GM19025 (cell line): ENCODE results near the gene KLF16.
A peak's percentile ranks its signal among the peaks of the same experiment; 100 is the strongest.

ENCODE experiments used
- ATAC-seq: cut with Tn5 transposase; IDR thresholded peaks from one replicate; pipeline ENCODE4 v1.9.1; 2021; ENCODE audit warnings: mild to moderate bottlenecking, low read depth, moderate library complexity; ENCODE audit not compliant: unreplicated experiment

The KLF16 gene

DNA sequence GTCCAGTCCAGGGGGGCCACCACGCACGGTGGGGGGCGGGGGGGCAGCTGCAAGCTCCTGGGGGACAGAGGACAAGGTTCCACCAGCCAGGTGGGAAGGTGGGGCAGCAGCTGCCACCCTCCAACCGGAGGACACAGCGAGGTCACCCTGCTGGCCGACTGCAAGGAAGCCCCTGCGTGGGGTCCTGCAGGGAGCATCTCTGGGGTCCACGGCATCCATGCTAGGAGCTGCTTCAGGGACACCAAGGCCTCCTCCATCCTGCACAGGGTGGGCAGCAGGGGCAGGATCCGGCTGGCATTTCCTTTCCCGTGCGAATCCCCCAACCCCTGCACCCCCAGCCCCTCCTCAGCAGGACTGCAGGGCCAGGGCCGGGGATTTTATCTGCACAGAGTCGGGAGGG is 8.3 kb upstream of the KLF16 start:
- ATAC-seq: no peak

DNA sequence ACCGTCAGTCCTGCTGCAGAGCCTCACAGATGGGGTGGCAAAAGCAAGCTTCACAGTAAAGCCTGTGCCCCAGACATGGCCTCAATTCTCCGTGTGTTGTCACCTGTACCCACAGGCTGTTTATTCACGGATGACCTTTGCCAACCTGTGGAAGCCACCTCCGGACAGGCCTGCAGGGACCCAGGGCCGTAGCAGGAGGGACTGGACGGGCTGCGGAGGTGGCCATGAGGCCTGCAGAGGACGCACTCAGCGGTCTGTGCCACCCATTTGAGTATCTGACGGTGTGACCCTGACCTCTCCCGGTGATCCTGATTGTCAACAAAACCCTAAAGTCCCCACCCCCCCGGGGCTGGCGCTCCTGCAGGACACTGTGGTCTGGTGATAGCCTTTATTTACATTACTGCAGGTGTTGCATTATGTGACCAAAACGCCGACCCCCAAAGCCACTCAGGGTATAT is 7.8 kb upstream of the KLF16 start:
- no peak for ATAC-seq

DNA sequence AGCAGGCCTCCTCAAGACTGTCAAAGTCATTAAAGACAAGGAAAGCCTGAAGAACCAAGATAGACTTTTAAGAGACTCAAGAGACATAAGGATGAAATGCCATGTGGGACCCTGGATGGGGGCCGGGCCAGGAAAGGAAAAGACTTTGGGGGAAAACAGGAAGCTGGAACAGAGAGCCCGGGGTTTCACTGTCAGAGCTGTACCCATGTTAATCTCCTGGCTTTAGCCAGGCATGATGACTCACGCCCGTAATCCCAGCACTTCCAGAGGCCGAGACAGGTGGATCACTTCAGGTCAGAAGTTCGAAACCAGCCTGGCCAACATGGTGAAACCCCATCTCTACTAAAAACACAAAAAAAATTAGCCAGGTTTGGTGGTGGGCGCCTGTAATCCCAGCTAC is 5.6 kb upstream of the KLF16 start:
- no peak for ATAC-seq

DNA sequence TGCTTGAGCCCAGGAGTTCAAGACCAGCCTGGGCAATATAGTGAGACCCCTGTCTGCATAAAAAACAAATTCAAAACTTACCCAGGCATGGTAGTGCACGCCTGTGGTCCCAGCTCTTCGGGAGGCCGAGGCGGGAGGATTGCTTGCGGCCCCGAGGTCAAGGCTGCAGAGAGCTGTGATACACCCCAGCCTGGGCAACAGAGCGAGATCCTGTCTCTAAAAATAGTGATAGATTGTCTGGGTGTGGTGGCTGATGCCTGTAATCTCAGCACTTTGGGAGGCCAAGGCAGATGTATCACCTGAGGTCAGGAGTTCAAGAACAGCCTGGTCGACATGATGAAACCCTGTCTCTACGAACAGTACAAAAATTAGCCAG is 4.0 kb upstream of the KLF16 start:
- ATAC-seq: no peak

DNA sequence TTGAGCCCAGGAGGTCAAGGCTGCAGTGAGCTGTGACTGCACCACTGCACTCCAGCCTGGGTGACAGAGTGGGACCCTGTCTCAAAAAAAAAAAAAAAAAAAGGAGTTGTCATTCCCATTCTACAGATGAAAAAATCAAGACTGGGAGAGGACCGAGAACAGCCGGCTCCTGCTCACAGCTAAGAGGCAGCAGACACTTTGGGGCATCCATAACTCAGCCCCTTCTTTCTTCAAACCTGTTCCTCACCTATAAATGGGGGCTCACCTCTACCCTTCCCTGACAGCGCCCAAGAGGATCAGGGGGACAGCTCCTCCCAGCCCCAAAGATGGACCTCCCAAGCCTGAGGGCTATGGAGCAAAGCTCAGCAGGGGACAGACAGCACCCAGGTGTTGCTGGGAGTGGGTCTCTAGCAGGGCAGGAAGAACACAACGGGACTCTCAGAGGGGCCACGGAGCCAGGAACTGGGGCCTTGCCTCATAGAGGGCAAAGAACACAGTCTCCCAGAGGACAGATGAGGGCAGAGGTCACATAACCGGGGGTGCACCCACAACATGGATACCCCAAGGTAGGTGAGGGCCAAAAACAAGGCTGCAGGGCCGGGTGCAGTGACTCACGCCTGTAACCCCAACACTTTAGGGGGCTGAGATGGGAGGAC is 3.4 kb upstream of the KLF16 start:
- no peak for ATAC-seq

DNA sequence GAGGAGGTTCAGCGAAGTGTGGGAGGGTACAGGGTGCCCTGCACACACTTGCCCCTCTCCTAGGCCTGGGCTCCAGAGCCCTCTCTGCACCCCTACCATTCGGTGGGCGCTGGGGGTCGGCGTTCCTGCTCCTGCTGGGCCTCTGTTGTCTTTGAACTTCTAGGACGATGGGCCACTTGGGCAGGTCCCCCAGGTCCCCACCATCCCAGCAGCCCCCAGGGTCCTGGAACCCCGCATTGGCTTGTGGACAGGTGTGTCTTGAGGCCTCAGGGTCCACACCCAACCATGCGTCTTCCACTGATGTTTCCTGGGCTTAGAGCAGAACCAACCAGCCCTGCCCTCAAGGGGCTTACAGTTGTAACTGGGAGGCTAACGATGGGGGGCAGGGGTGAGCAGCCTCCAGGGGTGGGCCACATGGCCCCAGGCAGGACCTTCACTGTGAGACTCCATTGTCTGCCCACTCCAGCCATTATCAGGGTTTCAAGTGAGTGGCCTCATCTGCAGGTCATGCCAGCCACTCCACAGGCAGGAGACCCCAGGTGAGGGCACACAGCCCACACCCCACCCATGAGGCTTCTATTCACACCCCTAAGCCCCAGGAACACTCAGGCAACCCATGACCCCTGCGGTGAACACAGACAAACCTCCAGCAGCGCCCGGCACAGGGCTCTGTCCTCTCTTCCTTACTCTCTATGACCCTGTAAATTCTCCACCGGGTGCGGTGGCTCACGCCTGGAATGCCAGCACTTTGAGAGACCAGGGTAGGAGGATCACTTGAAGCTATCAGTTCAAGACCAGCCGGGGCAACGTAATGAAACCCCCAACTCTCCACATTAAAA is 2.0 kb upstream of the KLF16 start:
- ATAC-seq: no peak

DNA sequence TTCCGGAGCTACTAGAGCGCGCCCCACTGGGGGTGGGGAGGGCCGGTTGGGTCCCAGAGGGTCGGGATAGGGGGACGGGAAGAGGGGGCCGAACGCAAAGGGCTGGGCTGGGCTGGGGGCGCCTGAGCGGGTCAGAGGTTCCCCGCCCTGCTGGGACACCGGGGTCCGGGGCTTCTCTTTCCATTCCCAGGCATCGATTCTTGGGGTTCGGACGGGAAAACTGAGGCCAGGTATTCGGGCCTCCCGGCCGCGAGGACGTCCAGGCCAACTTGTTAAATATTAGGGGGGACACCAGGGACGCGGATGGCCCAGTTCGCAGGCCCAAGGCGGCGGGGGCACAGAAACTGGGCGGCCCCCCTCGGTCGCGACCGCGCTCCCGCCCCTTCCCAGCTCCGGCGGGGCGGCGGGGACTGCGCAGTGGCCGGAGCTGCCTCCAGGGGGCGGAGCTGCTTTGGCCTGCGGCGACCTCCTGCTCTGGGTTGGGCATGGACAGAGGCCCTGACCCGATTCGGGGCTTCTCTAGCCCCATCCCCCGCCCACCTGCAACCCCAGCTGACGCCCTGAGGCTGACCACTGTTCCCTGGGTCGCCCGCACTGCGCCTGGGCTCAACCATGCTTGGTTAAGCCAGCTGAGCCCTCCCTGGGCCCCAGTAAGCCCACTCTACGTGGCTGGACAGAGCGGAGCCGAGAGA is 1.2 kb upstream of the KLF16 start:
- ATAC-seq: no peak

DNA sequence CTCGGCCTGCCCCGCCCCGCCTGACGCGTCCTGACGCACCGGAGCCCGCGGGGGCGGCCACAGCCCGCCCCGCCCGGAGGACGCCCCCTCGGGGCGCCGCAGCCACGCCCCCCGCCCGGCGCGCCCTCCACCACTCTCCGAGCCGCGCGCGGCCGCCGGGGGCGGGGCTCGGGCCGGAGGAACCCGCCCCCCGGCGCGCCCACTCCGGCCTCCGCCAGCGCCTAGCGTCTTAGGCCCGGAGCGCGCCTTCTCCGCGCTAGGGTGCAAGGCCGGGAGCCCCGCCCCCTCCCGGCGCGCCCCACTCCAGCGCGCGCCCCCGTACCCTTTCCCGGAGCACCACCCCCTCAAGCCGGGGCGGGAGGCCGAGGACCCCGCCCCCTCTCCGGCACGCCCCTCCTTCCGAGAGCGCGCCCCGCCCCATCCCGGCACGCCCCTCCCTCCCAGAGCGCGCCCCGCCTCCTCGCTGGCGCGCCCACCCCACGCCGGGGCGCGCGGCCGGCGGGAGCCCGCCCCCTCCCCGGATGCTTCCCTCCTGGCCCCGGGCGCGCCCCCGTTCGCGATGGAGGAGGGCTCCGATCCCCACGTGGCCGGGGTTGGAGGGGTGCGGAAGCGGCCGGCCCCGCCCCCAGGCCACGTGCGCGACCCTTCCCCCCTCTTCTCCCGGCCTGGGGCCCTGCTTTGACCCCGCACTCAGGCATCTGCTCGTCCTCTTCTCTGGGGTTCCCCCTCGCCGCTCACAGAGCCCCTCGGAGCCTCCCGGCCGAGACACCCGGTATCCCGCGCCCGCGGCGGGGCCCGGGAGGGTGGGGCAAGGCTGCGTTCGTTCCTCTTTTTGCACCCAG is 480 bp upstream of the KLF16 start:
- ATAC-seq: peak; percentile 56

DNA sequence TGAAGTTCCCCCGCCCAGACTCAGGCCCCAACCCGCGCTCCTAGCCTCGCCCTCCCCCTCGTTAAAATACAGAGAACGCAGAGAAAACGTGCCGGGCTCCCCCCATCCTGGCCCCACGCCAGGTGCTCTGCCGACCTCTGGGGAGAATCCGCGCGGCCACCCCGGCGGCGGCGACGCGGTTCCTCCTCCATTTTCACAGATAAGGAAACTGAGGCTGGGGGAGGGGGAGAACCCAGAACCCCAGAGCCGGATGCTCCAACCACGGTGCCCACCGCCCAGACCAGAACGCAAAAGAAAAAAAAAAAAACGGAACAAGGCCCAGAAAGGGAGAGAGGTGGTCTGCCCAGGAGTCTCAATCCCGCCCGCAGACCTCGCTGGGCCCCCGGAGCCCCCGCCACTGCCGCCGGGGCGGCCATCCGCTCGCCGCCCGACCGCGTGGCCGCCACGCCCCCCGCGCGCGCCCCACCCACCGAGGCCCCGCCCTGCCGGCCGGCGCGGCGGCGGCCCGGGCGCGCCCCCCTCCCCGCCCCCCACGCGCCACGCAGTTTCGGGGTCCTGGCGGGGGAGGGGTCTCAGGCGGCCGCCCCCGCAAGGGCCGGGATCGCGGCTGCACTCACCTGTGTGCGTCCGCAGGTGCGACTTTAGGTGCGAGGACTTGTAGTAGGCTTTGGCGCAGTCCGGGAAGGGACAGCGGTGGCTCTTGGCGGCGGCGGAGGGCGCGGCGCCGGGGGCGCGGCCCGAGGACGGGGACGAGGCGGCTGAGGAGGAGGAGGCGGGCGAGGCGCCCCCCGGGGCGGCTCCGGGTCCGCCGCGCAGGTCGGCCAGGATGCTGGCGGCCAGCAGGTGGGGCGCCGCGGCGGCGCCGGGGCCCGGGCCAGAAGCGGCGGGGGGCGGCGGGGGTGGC is 703 bp downstream of the KLF16 start:
- peak; percentile 0 for ATAC-seq

DNA sequence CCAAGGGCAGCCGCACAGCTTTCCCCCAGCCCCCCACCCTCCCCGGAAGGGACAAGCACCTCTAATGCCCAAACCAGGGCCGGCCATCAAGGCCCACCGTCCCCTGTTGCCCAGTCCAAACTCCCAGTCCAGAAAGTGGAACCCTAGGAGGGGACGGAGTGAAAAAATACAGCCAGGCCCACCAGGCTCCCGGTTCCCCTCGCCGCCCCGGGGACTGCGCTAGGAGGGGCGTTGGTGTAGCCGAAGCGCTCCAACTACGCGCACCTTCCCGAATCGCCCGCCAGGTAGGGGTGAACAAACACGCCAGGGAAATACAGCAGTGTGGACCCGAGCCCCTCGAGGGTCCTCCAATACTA is 1.3 kb downstream of the KLF16 start:
- no peak for ATAC-seq

DNA sequence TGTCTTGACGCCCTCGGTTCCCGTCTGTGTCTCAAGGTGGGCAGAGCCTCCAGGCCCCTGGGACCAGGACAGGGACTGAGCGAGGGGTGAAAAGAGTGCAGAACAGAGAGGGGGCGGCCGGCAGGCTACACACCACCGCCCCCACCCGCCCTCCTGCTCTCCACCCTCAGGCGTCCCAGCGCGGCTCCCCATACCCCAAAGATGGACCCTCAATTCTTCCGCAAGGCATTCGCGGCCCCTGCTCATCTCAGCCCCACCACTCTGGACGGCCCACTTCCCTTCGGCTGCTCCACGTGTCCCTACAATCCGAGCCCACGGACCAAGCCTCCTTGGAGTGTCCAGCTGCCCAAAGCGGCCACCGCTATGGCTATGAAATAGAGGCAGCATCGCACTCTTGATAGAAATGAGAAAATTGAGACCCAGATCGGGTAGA is 1.8 kb downstream of the KLF16 start:
- no peak for ATAC-seq

DNA sequence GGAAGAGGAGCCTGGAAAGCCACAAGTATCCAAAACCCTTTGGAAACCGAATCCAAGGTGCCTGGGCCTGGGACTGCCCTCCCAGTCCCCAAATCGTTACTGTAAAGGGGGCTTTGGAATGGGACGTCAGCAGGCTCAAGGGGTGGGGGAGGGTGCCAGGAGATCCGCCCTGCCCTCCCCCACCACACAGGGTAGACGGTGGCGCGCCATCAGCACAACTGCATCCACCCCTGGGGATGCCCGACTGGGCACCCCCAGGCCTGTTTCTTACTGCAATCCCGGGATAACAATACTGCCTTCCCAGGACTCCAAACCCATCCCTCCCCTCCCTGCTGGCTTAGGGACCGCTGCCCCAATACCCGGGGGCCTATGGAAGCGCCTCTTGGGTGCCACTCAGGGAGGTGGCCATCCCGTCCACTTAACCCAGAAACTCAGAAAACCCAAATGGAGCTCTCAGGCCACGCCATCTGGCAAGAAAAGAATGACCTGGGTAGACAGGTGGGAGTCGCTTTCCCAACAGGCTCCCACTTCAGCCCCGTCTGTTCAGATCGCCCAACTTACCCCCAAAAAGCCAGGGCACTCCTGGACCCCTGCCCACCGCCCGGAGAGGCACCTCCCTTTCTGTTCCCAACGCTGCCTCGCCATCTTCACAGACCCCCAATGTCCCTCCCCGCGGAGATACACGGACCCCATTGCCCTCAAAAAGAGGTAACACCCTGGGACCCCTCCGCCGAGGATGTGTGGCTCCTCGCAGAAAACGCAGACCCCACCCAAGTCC is 2.4 kb downstream of the KLF16 start:
- no peak for ATAC-seq

DNA sequence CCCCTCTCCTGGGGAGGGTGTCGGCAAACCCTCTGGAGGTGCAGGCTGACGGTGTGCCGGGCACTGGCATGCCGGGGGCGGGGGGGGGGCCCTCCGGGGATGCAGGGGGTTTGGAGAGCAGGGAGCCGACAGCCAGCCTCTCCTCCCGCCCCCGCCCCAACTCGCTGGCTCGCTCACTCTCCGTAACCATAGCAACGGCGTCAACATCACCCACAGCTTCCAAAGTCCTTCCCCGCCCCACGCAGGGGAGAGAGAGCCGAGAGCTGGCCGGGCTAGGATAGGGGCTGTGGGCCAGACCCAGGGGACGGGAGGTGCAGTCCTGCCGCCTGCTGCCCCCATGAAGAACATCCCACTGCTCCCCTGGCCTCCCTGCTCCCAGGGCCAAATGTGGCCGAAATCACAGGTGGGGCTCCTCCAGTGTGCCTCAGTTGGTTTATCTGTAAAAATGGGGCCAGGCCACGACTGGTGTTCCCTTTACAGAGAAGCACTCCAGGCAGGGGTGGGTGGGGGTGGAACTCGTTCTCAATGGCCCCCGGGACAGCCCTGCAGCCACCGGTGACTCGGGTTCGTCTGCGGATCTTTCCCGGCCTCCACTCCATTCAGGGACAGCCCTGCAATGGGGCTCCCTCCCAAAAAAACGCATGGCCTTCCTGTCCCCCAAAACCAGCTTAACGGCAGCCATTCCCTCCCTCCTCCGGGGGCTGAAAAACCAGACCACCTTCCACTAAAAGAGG is 3.2 kb downstream of the KLF16 start:
- ATAC-seq: no peak

DNA sequence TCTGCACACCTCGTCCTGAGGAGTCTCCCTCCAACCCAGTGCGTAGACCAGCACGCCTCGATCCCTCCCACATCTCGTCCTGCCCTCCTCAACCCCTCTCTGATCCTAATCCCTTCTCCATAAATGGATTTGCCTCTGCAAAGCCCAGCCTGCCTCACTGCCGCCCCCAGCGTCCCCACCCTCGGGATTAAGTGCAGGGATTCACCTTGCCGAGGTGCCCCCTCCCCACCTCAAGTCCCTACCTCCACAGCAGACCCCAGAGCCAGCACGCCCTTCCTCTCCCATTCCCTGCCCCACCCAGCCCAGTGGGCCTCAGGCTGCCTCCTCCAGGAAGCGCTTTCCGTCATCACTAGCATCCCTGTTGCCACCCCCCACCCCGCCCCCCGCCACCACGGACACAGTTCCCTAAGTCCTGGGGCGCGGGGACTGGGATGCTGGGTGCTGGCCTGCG is 4.0 kb downstream of the KLF16 start:
- ATAC-seq: no peak

DNA sequence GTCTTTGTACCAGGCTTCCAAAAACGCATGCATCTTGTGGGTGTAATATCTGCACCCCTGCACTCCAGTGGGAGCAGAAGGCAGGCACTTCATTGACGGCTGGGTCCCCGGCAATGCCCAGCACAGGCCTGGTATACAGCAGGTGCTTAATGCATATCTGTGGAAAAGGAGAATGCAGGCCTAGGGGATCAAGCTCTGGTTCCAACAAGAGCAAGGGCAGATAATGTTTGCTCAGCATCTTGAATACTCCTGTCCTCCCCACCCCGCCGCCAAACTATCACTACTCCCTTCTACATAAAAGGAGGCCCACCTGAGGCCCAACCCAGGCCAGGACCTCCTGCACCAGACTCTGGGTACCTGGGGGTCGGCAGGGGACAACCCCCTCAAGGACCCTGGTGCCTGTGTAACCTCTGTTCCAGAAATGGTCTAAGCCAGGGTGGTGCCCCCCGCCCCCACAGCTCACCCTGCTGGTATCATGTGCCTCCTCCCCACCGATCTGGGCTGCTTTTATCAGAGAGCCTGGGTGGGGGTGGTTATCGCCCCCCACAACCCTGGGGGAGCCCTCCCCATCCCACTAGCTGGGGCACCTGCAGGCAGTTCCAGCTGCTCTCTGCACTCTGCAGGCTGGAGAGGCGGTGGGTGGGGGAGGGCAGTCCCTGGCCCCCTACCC is 4.8 kb downstream of the KLF16 start:
- ATAC-seq: no peak

DNA sequence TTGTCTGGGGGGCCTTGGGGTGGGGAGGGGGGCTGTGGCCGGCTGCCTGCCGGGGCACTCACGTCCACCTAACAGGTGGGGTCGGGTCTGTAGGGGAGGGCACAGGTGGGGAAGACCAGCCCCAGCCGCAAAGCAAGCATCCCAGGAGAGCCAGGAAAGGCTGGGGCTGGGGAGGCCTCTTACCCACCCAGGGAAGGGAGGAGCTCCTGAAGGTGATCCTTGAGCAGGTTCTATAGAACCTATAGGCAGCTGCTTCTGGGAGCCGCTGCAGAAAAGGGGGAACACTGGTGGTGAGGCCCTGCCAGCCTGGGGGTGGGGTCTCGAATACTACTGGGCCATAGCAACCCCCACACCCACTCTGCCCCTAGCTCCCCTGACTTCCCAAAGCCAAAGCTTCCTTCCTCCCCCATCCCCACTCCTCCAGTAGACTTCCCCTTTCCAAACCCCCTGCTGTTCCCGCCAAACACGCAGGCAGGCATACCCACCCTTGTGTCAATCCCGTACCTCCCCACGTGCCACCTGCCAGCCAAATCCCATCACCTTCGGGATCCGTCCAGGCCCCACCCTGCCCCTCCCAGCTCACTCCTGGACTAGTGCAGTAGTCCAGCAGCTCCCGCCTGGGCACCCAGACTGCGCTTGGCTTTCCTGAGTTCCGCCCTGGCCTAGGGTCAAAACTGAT is 5.6 kb downstream of the KLF16 start:
- no peak for ATAC-seq
